ENCODE results near the gene AGTRAP. TPM values are rescaled to one million over a fixed set of nuclear protein-coding genes. Genes with fewer than 3 reads are reported as not detected.

Gene AGTRAP
- total and polyA plus RNA-seq, 9 donors: 5.9 to 53.2 (median 31.1) TPM

- H3K27me3 ChIP-seq: no peaks in the 10 kb centered on the region
- WGBS, 3 donors: 49 to 58% (median 53%) methylated on average over 17 of the region's 17 CpGs
- H3K36me3 ChIP-seq: no peaks in the 10 kb centered on the region
- H3K27ac ChIP-seq: no peak overlapping the region
- no peak overlapping the region for H3K4me3 ChIP-seq
- no peaks in the 10 kb centered on the region for H3K9me3 ChIP-seq
- intact Hi-C loops (cut with DNase I): no loop called here
- no peaks in the 10 kb centered on the region for H3K4me1 ChIP-seq (ENCODE audit: insufficient read depth)
- TF ChIP-seq POLR2A (IDR thresholded peaks at IDR 0.05) (no peak), EP300 (IDR thresholded peaks at IDR 0.05) (no peak), CTCF (IDR thresholded peaks at IDR 0.05) (no peak)
- no peak for DNase-seq
Observed at GRCh38 chr1:11752359-11753088, 16.6 kb downstream of the AGTRAP start.

GRCh38 chr1:11753555-11754208 lies 17.7 kb downstream of the AGTRAP start:
- no peaks in the 10 kb centered on the region for H3K9me3 ChIP-seq
- intact Hi-C loops (cut with DNase I): no loop called here
- H3K27ac ChIP-seq: no peak overlapping the region
- TF ChIP-seq EP300 (IDR thresholded peaks at IDR 0.05): no peak
- TF ChIP-seq CTCF (IDR thresholded peaks at IDR 0.05): no peak
- TF ChIP-seq POLR2A (IDR thresholded peaks at IDR 0.05): no peak
- no peaks in the 10 kb centered on the region for H3K27me3 ChIP-seq
- peak in 1 of 5 donors; percentile 39 for DNase-seq
- H3K4me3 ChIP-seq: no peak overlapping the region
- H3K4me1 ChIP-seq (ENCODE audit: insufficient read depth): no peaks in the 10 kb centered on the region
- 15 to 21% (median 20%) methylated on average over 7 of the region's 7 CpGs for WGBS, 3 donors
- H3K36me3 ChIP-seq: no peaks in the 10 kb centered on the region

DNA sequence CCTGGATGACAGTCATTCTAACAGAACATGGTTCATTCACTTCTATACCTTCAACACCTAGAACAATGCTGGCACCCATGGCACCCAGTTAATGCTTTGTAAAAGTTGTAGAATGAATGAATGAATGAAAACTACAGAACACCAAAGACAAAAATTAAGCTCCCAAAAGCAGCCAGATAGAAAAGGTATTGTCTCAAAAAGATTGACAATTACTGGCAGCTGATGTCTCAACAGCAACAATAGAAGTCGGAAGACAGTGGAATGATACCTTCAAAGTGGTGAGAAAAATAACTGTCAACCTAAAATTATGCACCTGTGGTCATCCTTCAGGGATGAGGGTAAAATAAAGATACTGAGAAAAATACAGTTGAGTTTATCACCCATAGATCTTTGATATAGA lies 21.1 kb downstream of the AGTRAP start:
- intact Hi-C loops (cut with DNase I): no loop called here
- Histone ChIP-seq H3K27ac (no peak overlapping the region), H3K36me3 (no peaks in the 10 kb centered on the region), H3K9me3 (no peaks in the 10 kb centered on the region), H3K4me1 (ENCODE audit: insufficient read depth) (no peaks in the 10 kb centered on the region), H3K4me3 (no peak overlapping the region), H3K27me3 (no peaks in the 10 kb centered on the region)
- TF ChIP-seq POLR2A (IDR thresholded peaks at IDR 0.05) (no peak), EP300 (IDR thresholded peaks at IDR 0.05) (no peak)
- WGBS, 3 donors: 88 to 94% (median 88%) methylated on average over 1 of the region's 1 CpG
- no peak for DNase-seq

DNA sequence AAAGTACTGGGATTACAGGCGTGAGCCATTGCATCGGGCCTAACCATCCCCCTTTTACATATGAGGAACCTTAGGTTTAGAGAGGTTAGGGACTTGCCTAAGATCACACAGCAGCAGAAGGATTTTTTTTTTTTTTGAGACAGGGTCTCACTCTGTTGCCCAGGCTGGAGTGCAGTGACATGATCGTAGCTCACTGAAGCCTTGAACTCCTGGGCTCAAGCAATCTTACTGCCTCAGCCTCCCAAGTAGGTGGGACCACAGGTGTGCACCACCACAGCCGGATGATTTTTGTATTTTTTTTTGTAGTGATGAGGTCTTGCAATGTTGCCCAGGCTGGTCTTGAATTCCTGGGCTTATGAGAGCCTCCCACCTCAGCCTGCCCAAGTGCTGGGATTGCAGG lies 23.9 kb downstream of the AGTRAP start:
- Histone ChIP-seq H3K27ac (no peak overlapping the region), H3K27me3 (no peaks in the 10 kb centered on the region), H3K4me1 (ENCODE audit: insufficient read depth) (no peaks in the 10 kb centered on the region), H3K4me3 (no peak overlapping the region), H3K9me3 (no peaks in the 10 kb centered on the region), H3K36me3 (no peaks in the 10 kb centered on the region)
- TF ChIP-seq EP300 (IDR thresholded peaks at IDR 0.05): no peak
- TF ChIP-seq CTCF (IDR thresholded peaks at IDR 0.05): no peak
- no peak for TF ChIP-seq POLR2A (IDR thresholded peaks at IDR 0.05)
- no peak for DNase-seq
- intact Hi-C loops (cut with DNase I): no loop called here
- WGBS, 3 donors: 79 to 92% (median 80%) methylated on average over 4 of the region's 4 CpGs

DNA sequence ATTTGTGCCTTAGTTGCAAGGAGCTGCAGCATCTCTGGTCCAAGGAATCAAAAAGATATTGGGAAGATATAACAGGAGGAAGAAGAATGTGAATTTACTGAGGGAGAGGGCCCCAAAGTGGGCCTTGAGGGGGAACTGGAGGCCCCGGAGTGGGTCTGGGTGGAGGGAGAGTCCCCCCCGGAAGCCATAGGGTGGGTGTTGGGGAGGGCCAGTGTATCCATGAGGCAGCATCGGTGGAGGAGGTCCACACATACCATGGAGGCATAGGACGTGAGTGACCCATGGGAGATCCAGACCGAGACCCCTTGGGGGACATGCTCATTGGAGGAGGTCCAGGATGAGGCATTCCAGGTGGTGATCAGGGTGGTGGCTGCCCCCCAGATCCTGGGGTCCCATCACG lies 25.3 kb downstream of the AGTRAP start:
- Histone ChIP-seq H3K4me3 (no peak overlapping the region), H3K9me3 (no peaks in the 10 kb centered on the region), H3K4me1 (ENCODE audit: insufficient read depth) (no peaks in the 10 kb centered on the region), H3K36me3 (no peaks in the 10 kb centered on the region), H3K27ac (no peak overlapping the region), H3K27me3 (no peaks in the 10 kb centered on the region)
- no peak for DNase-seq
- intact Hi-C loops (cut with DNase I): no loop called here
- TF ChIP-seq POLR2A (IDR thresholded peaks at IDR 0.05) (no peak), CTCF (IDR thresholded peaks at IDR 0.05) (no peak), EP300 (IDR thresholded peaks at IDR 0.05) (no peak)
- WGBS, 3 donors: 74 to 82% (median 77%) methylated on average over 6 of the region's 6 CpGs

Data from ovary (tissue), 9 donors.